GM12874 (cell line): Measurements from ENCODE around the gene CPA1.

Experiments
- CTCF ChIP-seq: IDR thresholded peaks from 2 replicates; pipeline ENCODE4 v1.5.1; 2011; ENCODE audit warnings: low read depth, mild to moderate bottlenecking, control low read depth, low read length, moderate library complexity; ENCODE audit not compliant: insufficient read depth

CPA1 gene

DNA sequence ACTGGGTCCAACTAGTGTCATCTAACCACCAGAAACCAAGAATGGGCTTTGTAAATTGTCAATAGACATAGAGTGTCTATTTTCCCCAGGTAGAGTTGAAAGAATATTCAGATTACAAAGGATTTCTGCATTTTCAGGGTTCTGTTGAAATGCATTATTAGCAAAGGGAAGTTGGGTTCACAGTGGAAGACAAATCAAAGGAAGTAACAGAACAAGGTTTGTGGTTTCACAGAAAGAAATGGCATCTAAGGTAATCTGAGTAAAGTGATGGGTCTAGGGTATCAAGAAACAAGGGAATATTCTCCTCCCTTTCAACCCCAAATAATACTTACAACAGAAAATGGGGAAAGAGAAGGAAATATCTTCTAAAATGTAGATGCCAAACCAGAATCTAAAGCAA is 34.7 kb downstream of the CPA1 start:
- no peak for TF ChIP-seq CTCF

- no peak for TF ChIP-seq CTCF
Observed at GRCh38 chr7:130417213-130417612, 36.9 kb downstream of the CPA1 start.

DNA sequence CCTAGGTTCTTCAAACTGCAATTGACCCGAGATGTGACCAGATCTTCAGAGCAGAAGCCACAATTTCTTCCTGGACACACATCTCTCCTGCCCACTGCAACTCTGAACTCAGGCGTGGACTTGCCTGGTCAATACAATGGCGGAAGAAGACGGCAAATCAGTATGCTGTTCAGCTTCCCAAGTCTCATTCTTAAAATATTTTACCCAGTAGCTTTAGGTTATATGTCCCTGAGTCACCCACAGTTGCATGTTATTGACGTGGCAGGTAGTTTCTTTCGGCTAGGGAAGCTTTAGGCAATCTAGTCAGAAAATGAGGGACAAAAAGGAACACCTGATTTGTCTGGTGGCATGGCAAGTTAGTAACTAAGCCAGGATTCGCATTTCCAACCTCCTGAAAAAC is 38.0 kb downstream of the CPA1 start:
- no peak for TF ChIP-seq CTCF

GRCh38 chr7:130419658-130420057 is 39.4 kb downstream of the CPA1 start:
- TF ChIP-seq CTCF, result no peak

GRCh38 chr7:130420943-130421578 is 40.8 kb downstream of the CPA1 start:
- TF ChIP-seq CTCF, result no peak

- TF ChIP-seq CTCF, result no peak
Observed at GRCh38 chr7:130421684-130422083, 41.4 kb downstream of the CPA1 start.

GRCh38 chr7:130423501-130424037 is 43.3 kb downstream of the CPA1 start:
- no peak for TF ChIP-seq CTCF
